Measurements from ENCODE around the gene CACFD1. TPM values are rescaled to one million over a fixed set of nuclear protein-coding genes. Genes with fewer than 3 reads are reported as not detected.

The CACFD1 gene
- total RNA-seq, 2 experiments from 2014 or later, result 3.7 to 3.8 TPM

DNA sequence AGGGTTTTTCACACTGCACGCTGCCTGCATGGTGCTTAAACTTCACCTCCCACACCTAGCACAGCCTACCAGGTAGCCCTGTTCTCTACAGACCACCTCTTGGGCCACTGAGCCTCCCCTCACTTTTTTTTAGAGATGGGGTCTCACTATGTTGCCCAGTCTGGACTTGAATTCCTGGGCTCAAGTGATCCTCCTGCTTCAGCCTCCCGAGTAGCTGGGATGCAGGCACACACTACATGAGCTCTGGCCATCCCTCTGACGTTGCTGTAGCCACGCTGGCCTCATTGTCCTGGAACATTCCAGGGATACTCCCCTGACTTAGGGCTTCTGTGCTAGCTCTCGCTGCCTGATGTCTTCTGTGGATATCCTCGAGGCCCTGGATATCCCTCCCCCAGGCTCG, 7.2 kb upstream of the CACFD1 start:
- H3K4me1 ChIP-seq (ENCODE audit: insufficient read depth, low read length), result no peaks in the 10 kb centered on the region
- intact Hi-C loops (cut with DNase I, micrococcal nuclease), result no loop called here

DNA sequence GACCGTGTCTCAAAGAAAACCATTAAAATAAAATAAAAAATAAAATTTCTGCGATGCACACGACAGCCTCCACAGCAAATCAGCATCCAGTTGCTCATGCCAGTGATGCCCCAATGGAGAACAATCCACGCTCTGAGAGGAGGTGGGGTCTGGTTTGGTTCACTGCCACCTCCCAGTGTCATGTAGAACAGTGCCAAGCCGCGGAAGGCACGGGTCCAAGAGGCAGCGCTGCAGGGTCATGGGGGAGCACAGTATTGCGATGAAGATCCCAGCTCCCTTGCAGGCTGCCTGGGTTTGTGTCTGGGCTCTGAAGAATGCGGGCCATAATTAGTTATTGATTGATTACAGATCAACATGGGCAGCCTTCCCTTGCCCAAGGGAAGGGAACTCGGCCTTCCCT, 6.1 kb upstream of the CACFD1 start:
- no peak overlapping the region for H3K4me3 Mint-ChIP-seq
- Histone ChIP-seq H3K27me3 (ENCODE audit: control insufficient read depth in 1 of 2, insufficient read depth in 2 of 2, low read length in 2 of 2) (peaks cover 0 to 2% of the 10 kb centered on the region in 2 experiments), H3K9me3 (ENCODE audit: control insufficient read depth in 1 of 2, insufficient read depth in 1 of 2, low read length in 2 of 2) (peaks cover 0 to 3% of the 10 kb centered on the region in 2 experiments), H3K36me3 (ENCODE audit: insufficient read depth, low read length) (no peaks in the 10 kb centered on the region), H3K4me1 (ENCODE audit: insufficient read depth, low read length) (peaks cover 2% of the 10 kb centered on the region), H3K27ac (ENCODE audit: low read depth in 1 of 2, low read length in 2 of 2) (no peak overlapping the region), H3K4me3 (ENCODE audit: low read length) (no peak overlapping the region)
- no peaks in the 10 kb centered on the region for H3K9me3 Mint-ChIP-seq
- ChIA-PET CTCF (no interaction called here), POLR2A (no interaction called here)
- H3K27ac Mint-ChIP-seq, result no peak overlapping the region
- no peaks in the 10 kb centered on the region for H3K36me3 Mint-ChIP-seq (ENCODE audit: low read depth)
- intact Hi-C loops (cut with DNase I, micrococcal nuclease), result no loop called here
- H3K4me1 Mint-ChIP-seq (ENCODE audit: low read depth), result no peaks in the 10 kb centered on the region
- H3K27me3 Mint-ChIP-seq, result no peaks in the 10 kb centered on the region
- no peak for TF ChIP-seq CTCF (IDR thresholded peaks at IDR 0.05)
- no peak for DNase-seq
- ATAC-seq (ENCODE audit: poor library complexity), result no peak

More for the DNA sequence above, 7.2 kb upstream of the CACFD1 start:
- Histone ChIP-seq H3K4me3 (ENCODE audit: low read length) (no peak overlapping the region), H3K27me3 (ENCODE audit: control insufficient read depth in 1 of 2, insufficient read depth in 2 of 2, low read length in 2 of 2) (peaks cover 0 to 2% of the 10 kb centered on the region in 2 experiments), H3K36me3 (ENCODE audit: insufficient read depth, low read length) (no peaks in the 10 kb centered on the region), H3K27ac (ENCODE audit: low read depth in 1 of 2, low read length in 2 of 2) (no peak overlapping the region), H3K9me3 (ENCODE audit: control insufficient read depth in 1 of 2, insufficient read depth in 1 of 2, low read length in 2 of 2) (peaks cover 0 to 3% of the 10 kb centered on the region in 2 experiments)
- no peak for ATAC-seq (ENCODE audit: poor library complexity)
- no peaks in the 10 kb centered on the region for H3K4me1 Mint-ChIP-seq (ENCODE audit: low read depth)
- H3K27ac Mint-ChIP-seq, result no peak overlapping the region
- no peak for DNase-seq
- CTCF ChIA-PET, result no interaction called here
- POLR2A ChIA-PET, result no interaction called here
- TF ChIP-seq CTCF (IDR thresholded peaks at IDR 0.05), result no peak
- H3K36me3 Mint-ChIP-seq (ENCODE audit: low read depth), result no peaks in the 10 kb centered on the region
- H3K27me3 Mint-ChIP-seq, result no peaks in the 10 kb centered on the region
- H3K9me3 Mint-ChIP-seq, result no peaks in the 10 kb centered on the region
- no peak overlapping the region for H3K4me3 Mint-ChIP-seq

- ChIA-PET CTCF (no interaction called here), POLR2A (no interaction called here)
- Histone ChIP-seq H3K27ac (ENCODE audit: low read depth in 1 of 2, low read length in 2 of 2) (no peak overlapping the region), H3K4me1 (ENCODE audit: insufficient read depth, low read length) (peaks cover 9% of the 10 kb centered on the region), H3K36me3 (ENCODE audit: insufficient read depth, low read length) (no peaks in the 10 kb centered on the region), H3K27me3 (ENCODE audit: control insufficient read depth in 1 of 2, insufficient read depth in 2 of 2, low read length in 2 of 2) (peaks cover 0 to 2% of the 10 kb centered on the region in 2 experiments), H3K4me3 (ENCODE audit: low read length) (no peak overlapping the region), H3K9me3 (ENCODE audit: control insufficient read depth in 1 of 2, insufficient read depth in 1 of 2, low read length in 2 of 2) (peaks cover 0 to 3% of the 10 kb centered on the region in 2 experiments)
- DNase-seq (no peak), ATAC-seq (ENCODE audit: poor library complexity) (no peak)
- Mint-ChIP-seq H3K27ac (no peak overlapping the region), H3K27me3 (no peaks in the 10 kb centered on the region), H3K9me3 (no peaks in the 10 kb centered on the region), H3K4me1 (ENCODE audit: low read depth) (peaks cover 3% of the 10 kb centered on the region), H3K36me3 (ENCODE audit: low read depth) (no peaks in the 10 kb centered on the region), H3K4me3 (no peak overlapping the region)
- TF ChIP-seq CTCF (IDR thresholded peaks at IDR 0.05), result no peak
- intact Hi-C loops (cut with DNase I, micrococcal nuclease), result no loop called here
Observed at GRCh38 chr9:133454325-133454724, 5.5 kb upstream of the CACFD1 start.

Measured in CD4-positive, alpha-beta T cell (primary cell).